ENCODE measurements around the gene KCNA1.

GRCh38 chr12:4892418-4892817 is 17.3 kb upstream of the KCNA1 start:
- TF ChIP-seq CTCF (conservative IDR thresholded peaks at IDR 0.05 in 1 of 2, IDR thresholded peaks at IDR 0.05 in 1 of 2; ENCODE audit: low read depth in 1 of 2, low read length in 2 of 2) (no peak), EZH2 (IDR thresholded peaks at IDR 0.05; ENCODE audit: low read length, missing control alignments) (no peak)
